SW480 (cell line): ENCODE data around the gene GTF2H4.

Experiments used
- DNase-seq: peaks from one replicate; pipeline ENCODE4 v3.0.0-alpha.2; 2016; ENCODE audit warnings: low spot score

The GTF2H4 gene

DNA sequence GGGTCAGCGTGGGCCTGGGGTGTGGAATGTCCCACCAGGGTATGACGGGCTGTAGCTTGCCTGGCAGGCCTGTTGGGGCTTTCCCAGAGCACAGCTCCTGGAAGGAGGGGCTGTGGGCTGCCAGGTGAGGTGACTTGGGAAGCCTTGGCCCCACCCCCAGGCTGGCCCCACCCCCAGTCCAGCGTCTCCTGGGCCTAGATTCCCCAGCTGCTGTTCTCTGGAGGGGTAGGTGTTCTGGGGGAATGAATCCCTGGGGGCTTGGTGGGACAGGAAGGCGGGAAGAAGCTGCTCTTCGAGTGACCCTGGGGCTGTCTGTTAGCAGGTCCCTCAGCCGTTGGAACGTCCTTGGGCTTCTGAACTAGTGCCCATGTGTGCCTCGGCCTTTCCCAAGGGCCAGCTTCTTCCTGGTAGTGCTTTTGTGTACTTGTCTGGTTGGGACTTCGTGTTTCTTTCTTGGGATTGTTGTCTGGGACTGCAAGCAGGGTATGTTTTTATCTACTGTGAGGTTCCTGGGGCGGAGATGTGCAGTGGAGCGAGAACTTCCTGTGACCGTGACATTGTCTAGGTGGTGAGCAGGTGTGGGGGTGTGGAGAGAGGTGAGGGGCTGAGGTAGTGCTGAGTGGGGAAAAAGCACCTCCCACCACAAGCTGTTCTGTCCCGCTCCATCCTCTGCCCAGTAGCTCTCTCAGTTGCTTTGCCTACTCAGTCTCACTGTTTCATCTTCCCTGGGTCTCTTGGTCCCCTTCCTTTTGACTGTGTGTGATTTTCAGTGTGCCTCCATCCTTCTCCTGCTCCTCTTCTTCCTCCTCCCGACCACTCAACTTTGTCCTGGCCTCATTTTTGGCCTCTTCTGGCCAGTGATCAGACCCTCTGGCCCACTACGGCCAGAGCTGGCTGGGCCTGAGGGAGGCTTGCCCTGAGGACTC, 25.0 kb upstream of the GTF2H4 start:
- DNase-seq: peak; percentile 49

DNA sequence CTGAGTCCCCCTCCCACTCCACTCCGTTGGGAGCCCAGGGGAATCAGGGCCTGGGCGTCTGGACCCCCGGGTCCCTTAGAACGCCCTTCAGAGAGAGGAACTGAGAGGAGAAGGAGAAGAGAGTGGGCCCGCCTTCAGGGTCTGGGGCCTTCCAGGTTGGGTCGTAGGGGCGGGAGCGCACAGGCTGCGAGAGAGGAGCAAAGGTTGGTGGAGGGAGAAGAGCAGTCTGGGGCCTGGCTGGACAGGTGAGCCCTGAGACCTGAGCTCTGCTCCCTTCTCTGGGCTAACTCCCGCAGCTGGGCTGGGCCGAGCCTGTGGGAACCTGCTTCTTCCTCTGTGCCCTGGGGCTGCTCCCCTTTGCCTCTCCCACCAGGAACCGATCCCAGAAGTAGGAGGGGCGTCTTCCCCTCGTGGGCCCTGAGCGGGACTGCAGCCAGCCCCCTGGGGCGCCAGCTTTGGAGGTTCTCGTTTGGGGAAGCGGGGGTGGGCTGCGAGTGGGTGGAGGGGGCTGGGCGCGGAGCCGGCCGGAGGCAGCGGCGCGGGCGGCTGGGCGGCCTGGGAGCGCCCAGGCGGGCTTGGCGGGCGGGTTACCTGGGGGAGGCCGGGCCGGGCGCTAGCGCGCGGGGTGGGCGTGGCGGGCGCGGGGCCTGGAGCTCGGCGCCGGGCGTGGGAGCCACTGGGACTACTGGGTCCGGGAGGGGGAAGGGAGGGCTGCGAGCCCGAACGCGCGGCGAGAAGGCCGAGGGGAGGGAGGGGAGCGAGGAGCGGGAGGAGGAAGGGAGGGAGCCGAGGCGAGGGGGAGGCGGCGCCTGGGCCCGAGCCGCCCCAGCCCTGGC, 24.1 kb upstream of the GTF2H4 start, which contains the start of gene DDR1:
DDR1 (plus strand) TSS at position 835 of the 836 bp plus-strand sequence. CDS start 4,211 bp downstream, outside the sequence.
- peak; percentile 72 for DNase-seq

DNA sequence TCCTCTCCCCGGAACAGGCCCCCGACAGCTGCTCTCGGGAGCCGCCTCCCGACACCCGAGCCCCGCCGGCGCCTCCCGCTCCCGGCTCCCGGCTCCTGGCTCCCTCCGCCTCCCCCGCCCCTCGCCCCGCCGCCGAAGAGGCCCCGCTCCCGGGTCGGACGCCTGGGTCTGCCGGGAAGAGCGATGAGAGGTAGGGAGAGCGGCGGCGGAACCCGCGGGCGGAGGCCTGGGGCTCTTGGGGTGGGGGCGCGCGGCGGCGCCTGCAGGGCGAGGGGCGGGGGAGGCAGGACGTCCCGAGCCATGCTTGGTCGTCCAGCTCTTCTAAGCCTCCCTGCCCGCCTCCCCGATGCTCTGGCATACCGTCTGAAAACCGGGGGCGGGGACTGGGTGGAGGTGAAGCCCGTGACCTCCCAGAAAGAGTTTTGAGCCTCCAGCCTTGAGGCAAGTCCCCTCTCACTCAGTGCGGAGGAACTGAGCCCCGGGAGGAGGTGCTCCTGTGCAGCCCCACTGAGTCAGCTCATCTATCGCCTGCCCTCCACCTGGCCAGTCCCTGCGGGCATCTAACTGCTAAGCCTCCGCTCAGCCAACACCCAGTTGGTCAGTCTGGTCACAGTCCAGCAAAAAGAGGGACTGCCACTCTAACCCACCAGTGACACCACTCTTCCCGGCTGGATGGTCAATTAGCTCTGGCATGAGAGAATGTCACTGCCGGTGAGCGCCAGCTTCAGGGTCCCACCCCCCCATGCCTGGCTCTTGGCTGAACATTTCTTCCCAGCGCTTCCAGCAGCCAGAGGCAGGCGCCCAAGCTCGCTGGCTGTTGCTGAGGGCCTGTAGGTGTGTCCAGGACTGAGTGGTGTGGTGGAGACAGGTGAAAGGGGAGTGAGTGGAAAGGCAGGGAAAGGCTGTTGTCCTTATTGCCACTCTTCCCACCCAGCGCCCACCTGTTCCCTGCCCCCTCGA, 23.2 kb upstream of the GTF2H4 start:
- DNase-seq: peak; percentile 55

DNA sequence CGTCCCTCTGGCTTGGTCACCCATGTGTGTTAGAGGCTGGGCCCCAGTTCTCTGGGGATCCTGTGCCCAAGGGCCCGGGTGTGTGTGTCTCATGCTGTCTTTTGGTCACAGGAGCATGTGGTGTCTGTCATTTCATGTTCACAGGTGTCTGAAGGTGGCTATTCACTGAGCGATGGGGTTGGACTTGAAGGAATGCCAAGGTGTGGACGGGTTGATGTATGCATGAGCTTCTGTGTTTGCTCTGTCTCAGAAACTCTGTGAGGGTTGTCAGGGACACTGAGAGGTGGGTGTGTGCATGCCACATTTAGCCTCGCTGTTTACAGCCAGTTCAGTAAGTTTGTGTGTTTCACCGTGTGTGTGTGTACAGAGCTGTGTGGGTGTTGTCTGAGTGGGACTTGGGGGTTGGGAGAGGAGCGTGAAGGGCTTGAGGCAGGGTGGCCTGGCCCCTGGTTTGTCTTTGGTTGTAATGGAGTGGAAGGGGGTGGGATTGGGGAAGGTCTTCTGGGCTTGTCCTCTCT, 22.5 kb upstream of the GTF2H4 start:
- peak; percentile 74 for DNase-seq

DNA sequence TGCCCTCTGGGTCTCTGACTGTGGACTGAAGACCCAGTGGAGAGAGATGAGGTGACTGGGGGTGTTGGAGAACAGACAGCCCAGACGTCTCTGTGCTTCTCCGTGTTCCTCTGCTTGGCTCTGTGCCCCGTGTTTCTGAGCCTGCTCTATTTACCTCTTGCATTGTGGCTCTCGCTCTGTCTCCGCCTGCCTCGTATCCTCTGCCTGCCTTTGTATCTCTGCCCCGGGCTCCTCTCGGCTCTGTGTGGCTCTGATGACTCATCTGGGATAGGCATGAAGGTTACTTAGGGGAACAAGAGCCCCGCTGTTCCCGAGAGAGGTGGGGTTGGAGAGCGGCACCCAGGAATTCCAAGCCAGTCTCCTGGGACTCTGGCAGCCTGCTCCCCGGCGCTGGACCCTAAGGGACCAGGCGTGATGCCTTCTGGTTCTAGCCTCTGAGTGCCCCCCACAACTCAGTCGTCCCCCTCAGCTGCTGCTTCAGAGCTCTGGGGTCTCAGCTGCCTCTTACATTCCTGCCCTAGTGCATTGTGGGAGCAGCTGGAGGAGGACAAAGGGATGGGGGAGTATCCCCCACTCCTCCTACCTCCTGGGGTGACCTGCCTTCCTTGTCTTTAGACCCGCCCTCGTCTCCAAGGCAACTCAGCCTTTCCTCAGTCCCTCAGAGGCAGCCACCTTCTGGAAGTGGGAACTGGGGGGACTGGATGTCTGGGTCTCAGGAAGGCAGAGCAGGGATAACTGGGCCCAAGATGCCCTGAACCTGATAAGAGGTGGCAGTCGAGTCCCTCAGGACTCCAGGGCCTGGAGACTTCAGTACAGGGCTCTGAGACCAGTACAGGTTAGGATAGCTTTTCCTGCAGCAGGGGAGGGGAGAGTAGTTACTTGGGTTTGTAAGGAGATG, 21.8 kb upstream of the GTF2H4 start:
- DNase-seq: peak; percentile 97

DNA sequence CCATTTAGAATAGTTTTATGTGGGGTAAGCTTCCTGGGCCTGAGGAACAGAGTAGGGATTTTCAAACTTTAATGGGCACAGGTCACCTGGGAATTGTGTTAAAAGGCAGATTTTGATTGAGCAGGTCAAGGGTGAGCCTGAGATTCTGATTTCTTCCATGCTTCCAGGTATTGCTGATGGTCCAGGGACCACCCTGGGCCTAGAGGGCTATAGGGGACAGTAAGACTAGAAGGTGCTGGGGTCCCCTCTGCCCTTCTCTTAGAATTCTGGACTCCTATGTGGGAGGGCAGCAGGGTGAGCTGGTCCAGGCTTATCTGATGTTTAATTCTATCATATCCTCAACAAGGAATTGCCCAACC, 21.1 kb upstream of the GTF2H4 start:
- DNase-seq: no peak

DNA sequence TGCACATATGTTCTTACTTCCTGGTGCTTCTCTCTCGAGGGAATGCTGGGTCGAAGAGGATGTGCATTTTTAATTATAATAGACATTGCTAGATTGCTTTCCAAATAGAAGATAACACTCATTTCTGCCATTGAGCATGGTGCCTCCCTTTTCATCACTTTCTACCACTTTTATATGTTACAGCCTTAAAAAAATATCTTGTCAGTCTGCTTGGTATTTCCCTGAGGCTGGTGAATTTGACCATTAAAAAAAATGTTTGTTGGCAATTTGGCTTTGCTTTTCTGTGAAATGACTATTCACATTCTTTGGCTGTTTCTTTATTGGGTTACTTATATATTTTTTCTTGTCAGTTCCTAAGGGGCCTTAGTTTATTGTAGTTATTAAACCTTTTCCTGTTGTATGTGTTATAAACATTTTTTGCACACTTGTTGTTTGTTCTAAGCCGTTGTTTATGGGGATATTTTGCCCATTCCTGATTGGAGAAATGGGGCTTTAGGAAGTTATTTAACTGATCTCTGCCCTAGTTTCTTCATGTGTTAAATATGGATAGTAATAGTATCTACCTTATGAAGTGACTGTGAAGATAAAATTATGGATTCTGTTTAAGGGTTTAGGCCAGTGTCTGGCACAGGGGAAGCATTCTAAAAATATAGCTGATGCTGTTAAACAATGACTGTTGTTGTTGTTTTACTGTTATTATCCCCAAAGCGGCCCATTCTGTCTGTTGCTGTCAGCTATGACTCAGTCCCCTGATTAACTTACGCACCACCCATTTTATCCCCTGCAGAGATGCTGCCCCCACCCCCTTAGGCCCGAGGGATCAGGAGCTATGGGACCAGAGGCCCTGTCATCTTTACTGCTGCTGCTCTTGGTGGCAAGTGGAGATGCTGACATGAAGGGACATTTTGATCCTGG, 19.8 kb upstream of the GTF2H4 start:
- no peak for DNase-seq

DNA sequence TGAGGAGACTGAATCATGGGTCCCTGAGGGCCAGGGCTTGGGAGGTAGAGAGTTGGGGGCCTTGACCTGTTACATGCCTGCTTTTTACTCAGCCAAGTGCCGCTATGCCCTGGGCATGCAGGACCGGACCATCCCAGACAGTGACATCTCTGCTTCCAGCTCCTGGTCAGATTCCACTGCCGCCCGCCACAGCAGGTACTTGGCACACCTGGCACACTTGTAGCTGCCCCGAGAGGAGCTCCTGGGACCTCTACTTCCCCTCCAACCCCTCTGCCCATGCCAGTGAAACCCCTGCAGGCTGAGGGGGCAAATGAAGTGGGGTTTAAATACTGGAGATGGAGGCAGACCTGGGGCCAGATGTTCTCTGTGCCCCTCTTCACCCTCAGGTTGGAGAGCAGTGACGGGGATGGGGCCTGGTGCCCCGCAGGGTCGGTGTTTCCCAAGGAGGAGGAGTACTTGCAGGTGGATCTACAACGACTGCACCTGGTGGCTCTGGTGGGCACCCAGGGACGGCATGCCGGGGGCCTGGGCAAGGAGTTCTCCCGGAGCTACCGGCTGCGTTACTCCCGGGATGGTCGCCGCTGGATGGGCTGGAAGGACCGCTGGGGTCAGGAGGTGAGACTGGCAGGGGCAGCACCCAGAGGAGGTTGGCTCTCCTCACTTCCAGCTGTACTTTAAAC, 19.1 kb upstream of the GTF2H4 start:
- no peak for DNase-seq

DNA sequence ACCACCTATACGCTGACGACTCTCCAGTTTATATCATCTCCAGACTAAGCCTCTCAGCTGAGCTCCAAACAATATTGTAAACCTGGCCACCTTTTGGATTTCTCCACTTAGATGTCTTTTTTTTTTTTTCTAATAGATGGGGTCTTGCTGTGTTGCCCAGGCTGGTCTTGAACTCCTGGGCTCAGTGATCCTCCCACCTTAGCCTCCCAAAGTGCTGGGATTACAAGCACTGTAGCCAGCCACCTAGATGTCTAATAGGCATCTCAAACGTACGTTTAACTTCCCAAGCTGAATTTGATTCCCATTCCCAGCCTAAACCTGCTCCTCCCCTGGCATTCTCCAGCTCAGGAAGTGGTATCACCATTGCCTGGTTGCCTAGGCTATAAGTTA, 18.5 kb upstream of the GTF2H4 start:
- DNase-seq: no peak

DNA sequence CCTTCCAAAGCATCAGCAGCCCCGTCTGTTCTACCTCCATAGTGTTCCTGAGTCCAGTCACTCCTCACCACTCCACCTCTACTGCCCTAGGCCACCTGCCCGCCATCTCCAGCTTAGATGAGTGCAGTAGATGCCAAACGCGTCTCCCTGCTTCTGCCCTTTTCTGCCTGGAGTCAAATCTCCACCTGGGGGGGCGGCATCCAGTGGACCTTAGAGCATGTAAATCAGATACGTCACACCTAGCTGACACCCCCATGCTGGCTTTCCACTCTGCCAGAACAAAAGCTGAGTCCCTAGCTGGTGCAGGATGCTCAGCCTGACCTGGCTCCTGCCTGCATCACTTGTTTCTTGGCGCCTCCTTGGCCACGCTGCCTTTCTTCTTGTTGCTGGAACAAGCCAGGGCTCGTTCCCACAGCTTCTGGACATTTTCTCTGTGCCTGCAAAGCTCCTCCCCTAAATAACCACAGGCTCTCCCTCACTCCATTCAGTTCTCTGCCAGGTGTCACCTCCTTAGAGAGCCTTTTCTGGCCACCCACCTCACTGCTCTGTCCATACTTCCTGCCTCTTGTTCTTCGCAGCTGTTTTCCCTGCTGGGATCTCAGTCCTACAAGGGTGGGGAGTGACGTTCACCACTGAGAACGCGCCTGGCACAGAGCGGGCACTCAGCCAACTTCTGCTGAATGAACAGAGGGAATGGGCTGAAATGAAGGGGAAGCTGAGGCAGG, 17.9 kb upstream of the GTF2H4 start:
- DNase-seq: no peak

DNA sequence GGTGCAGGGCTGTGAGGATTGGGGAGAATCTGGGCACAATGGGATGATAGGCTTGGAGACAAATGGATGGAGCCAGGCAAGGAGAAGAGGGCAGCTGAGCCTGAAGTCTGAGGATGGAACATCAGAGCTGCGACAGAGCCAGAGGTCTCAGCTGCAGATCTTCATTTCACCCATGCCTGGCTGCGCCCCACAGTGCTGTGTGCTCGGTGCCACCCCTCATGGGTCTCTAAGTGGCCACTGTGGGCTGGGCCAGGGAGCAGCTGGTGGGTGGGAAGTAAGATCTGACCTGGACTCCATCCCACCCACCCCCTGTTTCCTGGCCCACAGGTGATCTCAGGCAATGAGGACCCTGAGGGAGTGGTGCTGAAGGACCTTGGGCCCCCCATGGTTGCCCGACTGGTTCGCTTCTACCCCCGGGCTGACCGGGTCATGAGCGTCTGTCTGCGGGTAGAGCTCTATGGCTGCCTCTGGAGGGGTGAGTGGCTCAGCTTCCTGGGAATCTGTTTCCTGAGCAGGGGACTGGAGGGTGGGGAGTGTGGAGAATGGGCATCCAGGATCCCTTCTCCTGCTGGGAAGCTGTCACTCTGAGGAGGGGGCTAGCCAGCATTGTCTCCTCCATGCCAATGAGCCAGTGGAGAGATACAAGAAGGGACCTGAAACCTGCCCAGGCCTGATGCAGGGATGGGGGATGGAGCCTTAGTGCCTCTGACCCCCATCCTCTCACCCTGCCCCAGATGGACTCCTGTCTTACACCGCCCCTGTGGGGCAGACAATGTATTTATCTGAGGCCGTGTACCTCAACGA, 17.2 kb upstream of the GTF2H4 start:
- DNase-seq: no peak

DNA sequence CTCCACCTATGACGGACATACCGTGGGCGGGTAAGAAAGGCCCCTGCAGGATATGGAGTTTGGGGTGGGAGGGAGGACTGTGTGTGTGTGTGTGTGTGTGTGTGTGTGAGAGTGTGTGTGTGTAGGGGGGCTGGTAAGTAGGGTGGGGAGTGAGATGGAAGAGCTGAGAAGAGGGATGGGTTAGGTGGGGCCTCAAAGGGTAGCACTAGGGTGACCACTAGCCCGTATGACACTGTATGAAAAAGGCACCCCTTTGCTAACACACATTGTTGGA, 16.6 kb upstream of the GTF2H4 start:
- DNase-seq: no peak

DNA sequence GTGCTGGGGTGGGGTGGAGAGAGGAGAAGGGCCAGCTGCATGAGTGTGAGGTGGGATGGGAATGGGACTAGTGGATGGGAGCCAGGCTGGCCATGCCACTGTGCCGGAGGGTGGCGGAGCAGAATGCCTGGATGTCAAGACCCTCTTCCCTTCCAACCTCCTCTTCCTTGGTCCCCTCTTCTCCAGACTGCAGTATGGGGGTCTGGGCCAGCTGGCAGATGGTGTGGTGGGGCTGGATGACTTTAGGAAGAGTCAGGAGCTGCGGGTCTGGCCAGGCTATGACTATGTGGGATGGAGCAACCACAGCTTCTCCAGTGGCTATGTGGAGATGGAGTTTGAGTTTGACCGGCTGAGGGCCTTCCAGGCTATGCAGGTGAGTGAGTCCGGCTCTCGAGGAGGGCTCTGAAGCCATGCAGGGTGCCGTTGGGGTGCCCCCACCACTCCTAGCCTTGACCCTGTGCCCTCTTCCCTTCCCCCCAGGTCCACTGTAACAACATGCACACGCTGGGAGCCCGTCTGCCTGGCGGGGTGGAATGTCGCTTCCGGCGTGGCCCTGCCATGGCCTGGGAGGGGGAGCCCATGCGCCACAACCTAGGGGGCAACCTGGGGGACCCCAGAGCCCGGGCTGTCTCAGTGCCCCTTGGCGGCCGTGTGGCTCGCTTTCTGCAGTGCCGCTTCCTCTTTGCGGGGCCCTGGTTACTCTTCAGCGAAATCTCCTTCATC, 16.0 kb upstream of the GTF2H4 start:
- no peak for DNase-seq

DNA sequence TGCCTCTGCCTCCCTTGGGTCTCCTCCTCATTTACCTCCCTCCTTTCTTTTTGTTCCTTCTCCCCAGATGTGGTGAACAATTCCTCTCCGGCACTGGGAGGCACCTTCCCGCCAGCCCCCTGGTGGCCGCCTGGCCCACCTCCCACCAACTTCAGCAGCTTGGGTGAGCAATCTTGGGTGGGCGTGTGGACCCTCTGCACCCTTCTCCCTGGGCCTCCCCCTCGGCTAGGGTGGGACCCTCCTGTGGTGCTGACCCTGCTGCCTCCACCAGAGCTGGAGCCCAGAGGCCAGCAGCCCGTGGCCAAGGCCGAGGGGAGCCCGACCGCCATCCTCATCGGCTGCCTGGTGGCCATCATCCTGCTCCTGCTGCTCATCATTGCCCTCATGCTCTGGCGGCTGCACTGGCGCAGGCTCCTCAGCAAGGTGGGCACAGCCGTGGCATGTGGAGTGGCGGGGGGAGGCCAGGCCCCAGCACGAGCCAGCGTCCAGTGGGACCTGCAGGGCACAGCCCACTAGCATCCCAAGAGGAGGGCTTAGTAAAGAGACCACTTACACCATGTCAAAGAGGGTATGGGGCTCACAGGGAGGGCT, 14.9 kb upstream of the GTF2H4 start:
- no peak for DNase-seq

DNA sequence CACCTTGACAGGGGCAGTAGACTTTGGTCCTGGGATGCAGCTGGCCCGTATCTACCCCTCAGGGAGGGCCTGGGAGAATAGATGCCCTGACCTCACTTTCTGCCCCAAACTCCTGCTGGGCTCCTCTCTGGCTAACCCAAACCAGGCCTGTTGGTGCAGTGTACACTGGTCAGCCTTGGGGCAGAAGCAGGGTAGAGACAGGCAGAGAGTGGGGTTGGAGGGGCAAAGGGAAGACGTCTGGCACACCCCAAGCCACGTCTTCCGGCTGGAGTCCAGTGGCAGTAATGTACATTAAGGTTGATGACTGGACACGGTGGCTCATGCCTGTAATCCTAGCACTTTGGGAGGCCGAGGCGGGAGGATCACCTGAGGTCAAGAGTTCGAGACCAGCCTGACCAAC, 14.3 kb upstream of the GTF2H4 start:
- no peak for DNase-seq

DNA sequence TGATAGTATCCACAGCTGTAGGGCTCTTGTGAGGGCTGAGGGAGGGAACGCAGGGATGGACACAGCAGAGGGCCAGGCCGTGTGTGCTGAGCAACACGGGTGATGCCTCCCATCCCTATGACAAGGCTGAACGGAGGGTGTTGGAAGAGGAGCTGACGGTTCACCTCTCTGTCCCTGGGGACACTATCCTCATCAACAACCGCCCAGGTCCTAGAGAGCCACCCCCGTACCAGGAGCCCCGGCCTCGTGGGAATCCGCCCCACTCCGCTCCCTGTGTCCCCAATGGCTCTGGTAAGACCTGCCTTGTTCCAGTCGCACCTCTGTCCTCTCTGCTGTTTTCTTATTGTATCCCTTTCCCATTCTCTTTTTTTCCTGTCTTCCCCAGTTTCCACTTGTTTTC, 13.6 kb upstream of the GTF2H4 start:
- DNase-seq: no peak

DNA sequence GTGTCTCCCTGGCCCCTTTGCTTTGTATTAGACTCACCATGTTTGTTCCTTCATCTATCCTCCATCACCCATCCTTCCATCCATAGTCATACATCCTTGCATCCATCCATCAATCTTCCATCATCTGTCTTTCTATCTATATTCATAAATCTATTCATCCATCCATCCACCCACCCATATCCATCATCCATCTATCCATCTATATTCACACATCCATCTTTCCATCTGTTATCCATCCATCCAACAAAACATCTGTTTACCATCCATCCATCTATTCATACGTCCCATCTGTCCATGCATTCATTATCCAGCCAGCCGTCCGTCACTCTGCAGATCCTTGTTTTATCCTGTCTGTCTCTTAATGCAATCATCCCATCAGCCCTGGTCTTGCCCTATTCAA, 13.1 kb upstream of the GTF2H4 start:
- DNase-seq: no peak
